ENCODE measurements around the gene DET1.
"Not testable (repeated sequence)": the region's sequence is repeated elsewhere in the genome, so short reads cannot be mapped to it uniquely, and the experiment has no call there.

Gene DET1

GRCh38 chr15:88540350-88540749 is 6.1 kb downstream of the DET1 start:
- not testable (repeated sequence) for DNase-seq (ENCODE audit: low spot score)

GRCh38 chr15:88539441-88539840 is 7.0 kb downstream of the DET1 start:
- no peak for DNase-seq (ENCODE audit: low spot score)

GRCh38 chr15:88538972-88539371 is 7.5 kb downstream of the DET1 start:
- no peak for DNase-seq (ENCODE audit: low spot score)

- no peak for DNase-seq (ENCODE audit: low spot score)
Observed at GRCh38 chr15:88537591-88538317, 8.7 kb downstream of the DET1 start.

- no peak for DNase-seq (ENCODE audit: low spot score)
Observed at GRCh38 chr15:88535607-88536313, 10.7 kb downstream of the DET1 start.

GRCh38 chr15:88535100-88535499 is 11.4 kb downstream of the DET1 start:
- DNase-seq (ENCODE audit: low spot score) = no peak

GRCh38 chr15:88533376-88533775 is 13.1 kb downstream of the DET1 start:
- no peak for DNase-seq (ENCODE audit: low spot score)

GRCh38 chr15:88529021-88529630 is 17.4 kb downstream of the DET1 start:
- DNase-seq (ENCODE audit: low spot score) = peak; percentile 42

- DNase-seq (ENCODE audit: low spot score) = no peak
Observed at GRCh38 chr15:88526247-88526879, 20.1 kb downstream of the DET1 start.

GRCh38 chr15:88525418-88525817 is 21.1 kb downstream of the DET1 start:
- no peak for DNase-seq (ENCODE audit: low spot score)

- DNase-seq (ENCODE audit: low spot score) = not testable (repeated sequence)
Observed at GRCh38 chr15:88524094-88524493, 22.4 kb downstream of the DET1 start.

- DNase-seq (ENCODE audit: low spot score) = no peak
Observed at GRCh38 chr15:88518903-88519302, 27.6 kb downstream of the DET1 start.

GRCh38 chr15:88513195-88513594 is 33.3 kb downstream of the DET1 start:
- DNase-seq (ENCODE audit: low spot score) = peak; percentile 59

GRCh38 chr15:88512601-88513000 is 33.9 kb downstream of the DET1 start:
- DNase-seq (ENCODE audit: low spot score) = no peak

GRCh38 chr15:88512078-88512477 is 34.4 kb downstream of the DET1 start:
- DNase-seq (ENCODE audit: low spot score) = no peak

- no peak for DNase-seq (ENCODE audit: low spot score)
Observed at GRCh38 chr15:88511161-88511560, 35.3 kb downstream of the DET1 start.

GRCh38 chr15:88509964-88510363 is 36.5 kb downstream of the DET1 start:
- DNase-seq (ENCODE audit: low spot score) = no peak

GRCh38 chr15:88509321-88509720 is 37.2 kb downstream of the DET1 start:
- DNase-seq (ENCODE audit: low spot score) = no peak

- DNase-seq (ENCODE audit: low spot score) = no peak
Observed at GRCh38 chr15:88506628-88507027, 39.9 kb downstream of the DET1 start.

- no peak for DNase-seq (ENCODE audit: low spot score)
Observed at GRCh38 chr15:88505721-88506120, 40.8 kb downstream of the DET1 start.

GRCh38 chr15:88504445-88504844 is 42.0 kb downstream of the DET1 start:
- DNase-seq (ENCODE audit: low spot score) = no peak

- DNase-seq (ENCODE audit: low spot score) = no peak
Observed at GRCh38 chr15:88498996-88499395, 47.5 kb downstream of the DET1 start.
